HepG2 (cell line): ENCODE measurements around the gene EZH1. TPM values are rescaled to one million over a fixed set of nuclear protein-coding genes. Genes with fewer than 3 reads are reported as not detected.

Source experiments
- EZH2 ChIP-seq: conservative IDR thresholded peaks from 2 replicates; pipeline ENCODE4 v1.6.1; 2012; ENCODE audit warnings: mild to moderate bottlenecking, low read depth, low read length, moderate library complexity
- FIP1L1 ChIP-seq: fragments of 200-400 bp; formaldehyde crosslinking; IDR thresholded peaks from 2 replicates; pipeline ENCODE4 v1.6.1; 2018; ENCODE audit warnings: low read depth, mild to moderate bottlenecking, low read length, moderate library complexity, borderline replicate concordance; ENCODE audit not compliant: insufficient read depth
- FOXA3 ChIP-seq: IDR thresholded peaks from 2 replicates; pipeline ENCODE4 v1.6.1; 2016; ENCODE audit warnings: missing genetic modification reagents, missing compliant biosample characterization
- HOMEZ ChIP-seq: IDR thresholded peaks from 2 replicates; pipeline ENCODE4 v1.6.1; 2016; ENCODE audit warnings: low read depth
- LBX2 ChIP-seq: sonication (generic); formaldehyde crosslinking; IDR thresholded peaks from 2 replicates; pipeline ENCODE4 v1.5.0; 2020; ENCODE audit warnings: missing genetic modification reagents, mild to moderate bottlenecking, borderline replicate concordance
- MLLT10 ChIP-seq: sonication (generic); formaldehyde crosslinking; IDR thresholded peaks from 2 replicates; pipeline ENCODE4 v1.4.0; 2020; ENCODE audit warnings: missing genetic modification reagents
- NFKBIZ ChIP-seq: IDR thresholded peaks from 2 replicates; pipeline ENCODE4 v1.6.1; 2018; ENCODE audit warnings: missing genetic modification reagents, missing compliant biosample characterization
- RFX1 ChIP-seq: fragments of 450-650 bp; IDR thresholded peaks from 2 replicates; pipeline ENCODE4 v1.6.1; 2017
- SMC3 ChIP-seq: IDR thresholded peaks from 2 replicates; pipeline ENCODE4 v1.6.1; 2011; ENCODE audit warnings: low read length, improper control_type of control experiment
- TBX3 ChIP-seq: fragments of 450-650 bp; IDR thresholded peaks from 2 replicates; pipeline ENCODE4 v1.6.1; 2017; ENCODE audit warnings: antibody characterized with exemption, mild to moderate bottlenecking, inconsistent platforms, borderline replicate concordance
- TCF12 ChIP-seq, 2 experiments: fragments of 450-650 bp in 1 of 2; sonication (generic) in 1 of 2; formaldehyde crosslinking in 1 of 2; IDR thresholded peaks; 2 replicates each; pipeline versions ENCODE4 v1.6.1 to v1.8.0; 2017 to 2022; ENCODE audit warnings: antibody characterized with exemption in 1 of 2, mild to moderate bottlenecking in 1 of 2, missing genetic modification reagents in 1 of 2, moderate library complexity in 1 of 2
- ZNF17 ChIP-seq: sonication (generic); formaldehyde crosslinking; IDR thresholded peaks from 2 replicates; pipeline ENCODE4 v1.5.0; 2020; ENCODE audit warnings: mild to moderate bottlenecking, missing genetic modification reagents
- ZNF180 ChIP-seq: sonication (generic); formaldehyde crosslinking; IDR thresholded peaks from 2 replicates; pipeline ENCODE4 v1.4.0; 2020; ENCODE audit warnings: low read depth, missing genetic modification reagents, borderline replicate concordance
- ZNF496 ChIP-seq: sonication (generic); formaldehyde crosslinking; IDR thresholded peaks from 2 replicates; pipeline ENCODE4 v1.8.1; 2023; ENCODE audit warnings: mild to moderate bottlenecking, moderate library complexity, missing genetic modification reagents; ENCODE audit not compliant: insufficient replicate concordance
- ZNF512B ChIP-seq: sonication (generic); formaldehyde crosslinking; IDR thresholded peaks from 2 replicates; pipeline ENCODE4 v1.5.1; 2020; ENCODE audit warnings: missing genetic modification reagents, mild to moderate bottlenecking, borderline replicate concordance
- ZNF567 ChIP-seq: sonication (generic); formaldehyde crosslinking; IDR thresholded peaks from 2 replicates; pipeline ENCODE4 v1.8.1; 2023; ENCODE audit warnings: mild to moderate bottlenecking, missing genetic modification reagents, borderline replicate concordance
- ZNF816 ChIP-seq: sonication (generic); formaldehyde crosslinking; IDR thresholded peaks from 2 replicates; pipeline ENCODE4 v1.8.0; 2022; ENCODE audit warnings: missing genetic modification reagents, mild to moderate bottlenecking, borderline replicate concordance
- ZNF878 ChIP-seq: sonication (generic); formaldehyde crosslinking; IDR thresholded peaks from 2 replicates; pipeline ENCODE4 v1.8.1; 2023; ENCODE audit warnings: mild to moderate bottlenecking, missing genetic modification reagents, moderate library complexity
- polyA plus RNA-seq, 8 experiments: library from polyadenylated mRNA; depleted of rRNA in 3 of 8; stranded (reverse) in 7 of 8; unstranded in 1 of 8; fragments of >200 nt; fragmentation: Illumina TruSeq in 4 of 8; extraction: Trizol in 4 of 8; gene quantifications; 2 replicates each; pipeline versions ENCODE4 v1.2.1 to v1.2.3, GENCODE V29; 2011 to 2016; ENCODE audit warnings: low read depth in 4 of 8, missing spikeins in 1 of 8, mixed read lengths in 1 of 8; ENCODE audit not compliant: insufficient read depth in 1 of 8
- total RNA-seq, 5 experiments: library from RNA; depleted of rRNA; stranded (reverse); fragments of >200 nt; fragmentation: Illumina TruSeq; extraction: Trizol; gene quantifications; 2 replicates each; pipeline ENCODE4 v1.2.3, GENCODE V29; 2016; ENCODE audit warnings: low read depth in 1 of 5
- TF ChIP-seq, protein P1 (sequence below): sonication (generic); formaldehyde crosslinking; IDR thresholded peaks from 2 replicates; pipeline ENCODE4 v1.4.0; 2020; ENCODE audit warnings: low read depth, mild to moderate bottlenecking, missing genetic modification reagents

Gene EZH1
- total and polyA plus RNA-seq, 2 of the 13 experiments (the other 11 are each of a cell fraction or from before 2014, with no cell fraction given) = 11.6 to 24.0 TPM

DNA sequence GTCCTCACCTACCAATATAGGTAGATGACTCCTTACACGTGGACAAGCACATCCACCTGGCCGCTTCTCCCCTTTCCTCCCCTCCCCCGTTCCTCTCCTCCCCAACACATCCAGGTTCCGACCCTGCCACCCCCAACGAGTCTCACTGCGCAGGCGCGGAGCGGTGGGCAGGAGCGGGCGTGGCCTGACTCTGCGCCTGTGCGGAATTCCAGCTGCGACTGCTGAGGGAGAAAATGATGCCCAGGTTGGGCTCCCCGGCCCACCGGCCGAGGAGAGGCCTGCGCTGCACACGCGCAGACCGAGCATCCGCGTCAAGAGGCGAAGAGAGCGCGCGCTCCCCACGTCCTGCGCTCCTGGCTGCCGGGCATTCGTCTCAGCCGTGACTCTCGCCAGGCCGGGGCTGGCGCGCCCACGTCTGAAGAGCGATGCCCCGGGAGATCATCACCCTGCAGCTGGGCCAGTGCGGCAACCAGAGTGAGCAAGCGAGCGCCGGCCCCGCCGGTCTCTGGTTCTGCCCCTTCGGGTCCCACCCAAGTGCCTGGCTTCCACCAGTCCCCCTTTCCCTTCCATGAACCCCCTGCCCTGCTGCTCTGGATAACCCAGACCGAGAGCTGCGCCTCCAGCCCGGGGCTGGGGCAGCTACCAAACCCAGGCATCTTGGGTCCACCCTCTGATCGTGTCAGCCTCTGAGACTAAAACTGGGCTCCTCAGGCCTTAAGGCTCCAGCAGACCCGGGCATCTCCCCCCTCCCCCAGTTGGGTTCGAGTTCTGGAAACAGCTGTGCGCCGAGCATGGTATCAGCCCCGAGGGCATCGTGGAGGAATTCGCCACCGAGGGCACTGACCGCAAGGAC, 85.5 kb downstream of the EZH1 start, which contains the start of gene TUBG2 (continued):
- TF ChIP-seq TBX3 = no peak
- 0 out of 2 replicates have a peak, but pooled peaks have one; percentile 43 for TF ChIP-seq LBX2 (CRISPR knock-in tag)
- no peak for TF ChIP-seq MLLT10 (CRISPR knock-in tag)
- no peak for TF ChIP-seq ZNF816 (CRISPR knock-in tag)
- TF ChIP-seq FOXA3 (CRISPR knock-in tag) = peak; percentile 45; the same call in 1 of the 2 replicates
- no peak for TF ChIP-seq EZH2
- no peak for TF ChIP-seq ZNF878
- TF ChIP-seq RFX1 = no peak
- TF ChIP-seq NFKBIZ (CRISPR knock-in tag) = no peak
- no peak for TF ChIP-seq ZNF17 (CRISPR knock-in tag)
- no peak for TF ChIP-seq SMC3
- TF ChIP-seq ZNF496 = no peak
- TF ChIP-seq TCF12 (IDR thresholded peaks at IDR 0.05) = no peak
- peak; percentile 84; the same call in 1 of the 2 replicates for TF ChIP-seq TCF12 (CRISPR knock-in tag; IDR thresholded peaks at IDR 0.05)
- no peak for TF ChIP-seq ZNF567 (CRISPR knock-in tag)
- TF ChIP-seq, protein P1, sequence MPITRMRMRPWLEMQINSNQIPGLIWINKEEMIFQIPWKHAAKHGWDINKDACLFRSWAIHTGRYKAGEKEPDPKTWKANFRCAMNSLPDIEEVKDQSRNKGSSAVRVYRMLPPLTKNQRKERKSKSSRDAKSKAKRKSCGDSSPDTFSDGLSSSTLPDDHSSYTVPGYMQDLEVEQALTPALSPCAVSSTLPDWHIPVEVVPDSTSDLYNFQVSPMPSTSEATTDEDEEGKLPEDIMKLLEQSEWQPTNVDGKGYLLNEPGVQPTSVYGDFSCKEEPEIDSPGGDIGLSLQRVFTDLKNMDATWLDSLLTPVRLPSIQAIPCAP (CRISPR knock-in tag) = no peak
- peak; percentile 60; the same call in 1 of the 2 replicates for TF ChIP-seq ZNF512B (CRISPR knock-in tag)
- TF ChIP-seq HOMEZ (CRISPR knock-in tag) = peak; percentile 31; the same call in 1 of the 2 replicates
- no peak for TF ChIP-seq ZNF180
- TF ChIP-seq FIP1L1 = 0 out of 2 replicates have a peak, but pooled peaks have one; percentile 55
